Neural cell (in vitro differentiated cells): ENCODE measurements around the gene PPIL4. TPM values are rescaled to one million over a fixed set of nuclear protein-coding genes. Genes with fewer than 3 reads are reported as not detected.

Experiments used
- H2AFZ ChIP-seq: fragments of 200-600, 300-800 bp; sonication (generic), shearing (Covaris generic); 2 replicates; pipeline ENCODE4 v1.6.0; 2014; ENCODE audit warnings: low read depth, mild to moderate bottlenecking, antibody characterized with exemption, low read length, moderate library complexity
- H3F3A ChIP-seq: fragments of 200-600 bp; shearing (Covaris generic); 2 replicates; pipeline ENCODE4 v1.6.1; 2016; ENCODE audit warnings: mild to moderate bottlenecking, moderate library complexity, mixed read lengths, antibody characterized with exemption, low read length; ENCODE audit not compliant: insufficient read depth, poor library complexity, severe bottlenecking
- H3K27ac ChIP-seq: fragments of 200-600, 300-800 bp; sonication (generic), shearing (Covaris generic); 2 replicates; pipeline ENCODE4 v1.5.1; 2014; ENCODE audit warnings: mild to moderate bottlenecking, low read length, moderate library complexity
- H3K27me3 ChIP-seq: fragments of 300-800, 200-600 bp; sonication (generic), shearing (Covaris generic); 2 replicates; pipeline ENCODE4 v1.6.0; 2014; ENCODE audit warnings: mild to moderate bottlenecking, low read depth, low read length, moderate library complexity; ENCODE audit not compliant: insufficient read depth
- H3K36me3 ChIP-seq: fragments of 300-800, 200-600 bp; sonication (generic), shearing (Covaris generic); 2 replicates; pipeline ENCODE4 v1.5.1; 2014; ENCODE audit warnings: mild to moderate bottlenecking, antibody characterized with exemption, low read length, moderate library complexity; ENCODE audit not compliant: insufficient read depth
- H3K4me2 ChIP-seq: fragments of 300-800, 200-600 bp; sonication (generic), shearing (Covaris generic); 2 replicates; pipeline ENCODE4 v1.6.0; 2014; ENCODE audit warnings: mild to moderate bottlenecking, low read length
- H3K4me3 ChIP-seq: fragments of 300-800, 200-600 bp; sonication (generic), shearing (Covaris generic); 2 replicates; pipeline ENCODE4 v1.5.1; 2014; ENCODE audit warnings: mild to moderate bottlenecking, low read length, moderate library complexity
- H3K79me2 ChIP-seq: fragments of 200-600 bp; shearing (Covaris generic); replicated peaks from 2 replicates; pipeline ENCODE4 v1.6.0; 2014; ENCODE audit warnings: mild to moderate bottlenecking, low read length, moderate library complexity; ENCODE audit not compliant: insufficient read depth
- H3K9ac ChIP-seq: fragments of 300-800, 200-600 bp; sonication (generic), shearing (Covaris generic); 2 replicates; pipeline ENCODE4 v1.6.1; 2016; ENCODE audit warnings: mild to moderate bottlenecking, low read length, mixed read lengths
- H3K9me2 ChIP-seq: fragments of 200-600 bp; shearing (Covaris generic); 2 replicates; pipeline ENCODE4 v1.6.1; 2016; ENCODE audit warnings: mild to moderate bottlenecking, low read length, mixed read lengths; ENCODE audit not compliant: insufficient read depth
- H3K9me3 ChIP-seq: fragments of 200-600, 300-800 bp; sonication (generic), shearing (Covaris generic); 2 replicates; pipeline ENCODE4 v1.6.1; 2016; ENCODE audit warnings: mild to moderate bottlenecking, mixed run types, low read length, moderate library complexity, mixed read lengths
- H4K20me1 ChIP-seq: fragments of 200-600 bp; shearing (Covaris generic); 2 replicates; pipeline ENCODE4 v1.6.1; 2016; ENCODE audit warnings: mild to moderate bottlenecking, mixed run types; ENCODE audit not compliant: insufficient read depth
- CTCF ChIP-seq: fragments of 450-650 bp; IDR thresholded peaks from 2 replicates; pipeline ENCODE4 v1.5.1; 2014; ENCODE audit warnings: antibody characterized with exemption, mild to moderate bottlenecking, moderate library complexity; ENCODE audit not compliant: poor library complexity, severe bottlenecking
- EP300 ChIP-seq: fragments of 450-650 bp; conservative IDR thresholded peaks from 2 replicates; pipeline ENCODE4 v1.6.1; 2014; ENCODE audit warnings: antibody characterized with exemption, mild to moderate bottlenecking, moderate library complexity; ENCODE audit not compliant: poor library complexity, severe bottlenecking
- EZH2 ChIP-seq: fragments of 200-600, 300-800 bp; shearing (Covaris generic), sonication (generic); IDR thresholded peaks from 2 replicates; pipeline ENCODE4 v1.6.1; 2014; ENCODE audit warnings: antibody characterized with exemption, low read length, borderline replicate concordance, mild to moderate bottlenecking; ENCODE audit not compliant: insufficient read depth, poor library complexity, severe bottlenecking
- MXI1 ChIP-seq: fragments of 450-650 bp; conservative IDR thresholded peaks from 2 replicates; pipeline ENCODE4 v1.6.1; 2014; ENCODE audit warnings: antibody characterized with exemption, mild to moderate bottlenecking; ENCODE audit not compliant: poor library complexity, severe bottlenecking
- POLR2AphosphoS5 ChIP-seq: IDR thresholded peaks from 2 replicates; pipeline ENCODE4 v1.6.1; 2012
- RAD21 ChIP-seq: fragments of 450-650 bp; conservative IDR thresholded peaks from 2 replicates; pipeline ENCODE4 v1.6.1; 2014; ENCODE audit warnings: antibody characterized with exemption, mild to moderate bottlenecking, moderate library complexity
- REST ChIP-seq: IDR thresholded peaks from 2 replicates; pipeline ENCODE4 v1.6.1; 2012; ENCODE audit warnings: borderline replicate concordance
- SMC3 ChIP-seq: fragments of 450-650 bp; conservative IDR thresholded peaks from 2 replicates; pipeline ENCODE4 v1.6.1; 2014; ENCODE audit warnings: antibody characterized with exemption, mild to moderate bottlenecking, moderate library complexity; ENCODE audit not compliant: poor library complexity
- TAF1 ChIP-seq: IDR thresholded peaks from 2 replicates; pipeline ENCODE4 v1.6.1; 2012; ENCODE audit warnings: low read depth
- polyA plus RNA-seq: library from polyadenylated mRNA; depleted of rRNA; stranded (reverse); fragments of >200 nt; gene quantifications from 2 replicates; pipeline ENCODE4 v1.2.3, GENCODE V29; 2014

PPIL4 gene
- polyA plus RNA-seq, 1 donor from 2014 or later = 57.2 TPM

GRCh38 chr6:149488815-149489214 lies 57.0 kb downstream of the PPIL4 start:
- H3K79me2 ChIP-seq = no peaks in the 10 kb centered on the region
- no peak overlapping the region for H3K4me3 ChIP-seq
- H2AFZ ChIP-seq = no peak overlapping the region
- no peaks in the 10 kb centered on the region for H3K27me3 ChIP-seq
- H3K9me2 ChIP-seq = no peaks in the 10 kb centered on the region
- no peak overlapping the region for H3K4me2 ChIP-seq
- no peaks in the 10 kb centered on the region for H4K20me1 ChIP-seq
- H3K27ac ChIP-seq = no peak overlapping the region
- H3F3A ChIP-seq = no peaks in the 10 kb centered on the region
- H3K36me3 ChIP-seq = no peaks in the 10 kb centered on the region
- H3K9ac ChIP-seq = no peak overlapping the region
- TF ChIP-seq CTCF (no peak), REST (no peak), MXI1 (no peak), TAF1 (no peak), EP300 (no peak), POLR2AphosphoS5 (no peak), EZH2 (no peak), SMC3 (no peak), RAD21 (no peak)
- no peaks in the 10 kb centered on the region for H3K9me3 ChIP-seq

- no peaks in the 10 kb centered on the region for H4K20me1 ChIP-seq
- H3K4me2 ChIP-seq = no peak overlapping the region
- no peaks in the 10 kb centered on the region for H3K9me3 ChIP-seq
- H3K27me3 ChIP-seq = no peaks in the 10 kb centered on the region
- TF ChIP-seq REST (no peak), EP300 (no peak), EZH2 (no peak), CTCF (no peak), TAF1 (no peak), MXI1 (no peak), RAD21 (no peak), SMC3 (no peak), POLR2AphosphoS5 (no peak)
- no peaks in the 10 kb centered on the region for H3K36me3 ChIP-seq
- H3K9me2 ChIP-seq = no peaks in the 10 kb centered on the region
- no peak overlapping the region for H3K27ac ChIP-seq
- no peak overlapping the region for H3K4me3 ChIP-seq
- no peaks in the 10 kb centered on the region for H3F3A ChIP-seq
- no peak overlapping the region for H2AFZ ChIP-seq
- no peaks in the 10 kb centered on the region for H3K79me2 ChIP-seq
- H3K9ac ChIP-seq = no peak overlapping the region
These were observed 58.5 kb downstream of the PPIL4 start for GRCh38 chr6:149487316-149487715.
